ENCODE results near the gene GPR25.

The GPR25 gene

GRCh38 chr1:200873116-200873670, 412 bp downstream of the GPR25 start:
- no peak overlapping the region for H3K4me3 ChIP-seq (ENCODE audit: low read depth, low read length)
- no peak for TF ChIP-seq CTCF (IDR thresholded peaks at IDR 0.05; ENCODE audit: low read depth, low read length)

DNA sequence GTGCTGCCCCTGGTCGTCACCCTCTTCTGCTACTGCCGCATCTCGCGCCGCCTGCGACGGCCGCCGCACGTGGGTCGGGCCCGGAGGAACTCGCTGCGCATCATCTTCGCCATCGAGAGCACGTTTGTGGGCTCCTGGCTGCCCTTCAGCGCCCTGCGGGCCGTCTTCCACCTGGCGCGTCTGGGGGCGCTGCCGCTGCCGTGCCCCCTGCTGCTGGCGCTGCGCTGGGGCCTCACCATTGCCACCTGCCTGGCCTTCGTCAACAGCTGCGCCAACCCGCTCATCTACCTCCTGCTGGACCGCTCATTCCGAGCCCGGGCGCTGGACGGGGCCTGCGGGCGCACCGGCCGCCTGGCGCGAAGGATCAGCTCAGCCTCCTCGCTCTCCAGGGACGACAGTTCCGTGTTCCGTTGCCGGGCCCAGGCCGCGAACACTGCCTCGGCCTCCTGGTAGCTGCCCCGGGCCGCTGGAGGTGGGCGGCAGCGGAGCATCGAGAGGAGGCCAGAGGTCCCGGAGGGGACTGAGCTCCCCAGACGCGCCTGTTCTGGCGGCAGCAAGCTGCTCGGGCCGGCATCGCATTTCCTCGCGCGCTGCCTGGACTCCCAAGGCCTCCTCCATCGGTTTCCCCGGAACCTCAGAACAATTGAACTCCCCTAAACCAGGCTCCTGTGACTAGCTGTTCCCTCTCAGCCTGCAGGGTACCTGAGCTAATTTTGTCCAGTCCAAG, 1.1 kb downstream of the GPR25 start:
- no peak for TF ChIP-seq CTCF (IDR thresholded peaks at IDR 0.05; ENCODE audit: low read depth, low read length)
- no peak overlapping the region for H3K4me3 ChIP-seq (ENCODE audit: low read depth, low read length)

- no peak overlapping the region for H3K4me3 ChIP-seq (ENCODE audit: low read depth, low read length)
- no peak for TF ChIP-seq CTCF (IDR thresholded peaks at IDR 0.05; ENCODE audit: low read depth, low read length)
Measured at GRCh38 chr1:200874694-200875093, 1.9 kb downstream of the GPR25 start.

DNA sequence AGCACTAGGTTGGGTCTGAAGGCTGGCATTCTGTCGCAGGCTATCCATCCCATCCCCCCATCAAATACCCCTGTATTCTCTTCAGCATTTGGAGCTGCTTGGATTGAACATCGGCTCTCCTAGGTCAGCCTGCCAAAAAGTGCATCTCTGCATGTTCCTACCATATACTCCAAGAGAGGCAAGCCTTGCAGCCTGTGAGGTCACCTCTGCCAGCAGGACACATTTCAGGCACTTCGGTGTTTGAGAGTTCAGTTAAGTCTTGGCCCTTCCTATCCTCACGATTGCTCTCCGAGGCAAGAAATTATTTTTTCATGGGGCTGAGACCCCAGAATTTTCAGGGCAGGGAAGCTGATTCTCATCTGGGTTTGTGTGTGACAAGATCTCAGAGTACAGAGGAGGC, 2.6 kb downstream of the GPR25 start:
- H3K4me3 ChIP-seq (ENCODE audit: low read depth, low read length), result no peak overlapping the region
- TF ChIP-seq CTCF (IDR thresholded peaks at IDR 0.05; ENCODE audit: low read depth, low read length), result no peak

DNA sequence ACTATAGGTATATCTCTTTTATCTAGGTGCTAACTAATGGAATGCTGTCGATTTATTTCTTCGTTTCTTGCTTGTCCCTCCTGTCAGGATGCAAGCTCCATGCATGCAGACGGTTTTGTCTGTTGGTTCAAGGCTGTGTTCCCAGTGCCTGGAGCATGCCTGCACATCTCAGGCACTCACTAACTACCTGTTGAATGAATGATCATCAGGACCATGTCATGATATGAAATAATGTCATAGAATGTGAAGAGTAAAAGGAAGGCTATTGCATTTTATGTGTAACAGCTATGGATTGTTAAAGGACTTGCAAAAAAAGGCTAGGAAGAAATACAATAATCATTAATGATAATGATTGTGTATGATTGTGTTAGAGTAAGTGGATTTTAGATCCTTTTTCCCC, 4.2 kb downstream of the GPR25 start:
- H3K4me3 ChIP-seq (ENCODE audit: low read depth, low read length), result no peak overlapping the region
- no peak for TF ChIP-seq CTCF (IDR thresholded peaks at IDR 0.05; ENCODE audit: low read depth, low read length)

DNA sequence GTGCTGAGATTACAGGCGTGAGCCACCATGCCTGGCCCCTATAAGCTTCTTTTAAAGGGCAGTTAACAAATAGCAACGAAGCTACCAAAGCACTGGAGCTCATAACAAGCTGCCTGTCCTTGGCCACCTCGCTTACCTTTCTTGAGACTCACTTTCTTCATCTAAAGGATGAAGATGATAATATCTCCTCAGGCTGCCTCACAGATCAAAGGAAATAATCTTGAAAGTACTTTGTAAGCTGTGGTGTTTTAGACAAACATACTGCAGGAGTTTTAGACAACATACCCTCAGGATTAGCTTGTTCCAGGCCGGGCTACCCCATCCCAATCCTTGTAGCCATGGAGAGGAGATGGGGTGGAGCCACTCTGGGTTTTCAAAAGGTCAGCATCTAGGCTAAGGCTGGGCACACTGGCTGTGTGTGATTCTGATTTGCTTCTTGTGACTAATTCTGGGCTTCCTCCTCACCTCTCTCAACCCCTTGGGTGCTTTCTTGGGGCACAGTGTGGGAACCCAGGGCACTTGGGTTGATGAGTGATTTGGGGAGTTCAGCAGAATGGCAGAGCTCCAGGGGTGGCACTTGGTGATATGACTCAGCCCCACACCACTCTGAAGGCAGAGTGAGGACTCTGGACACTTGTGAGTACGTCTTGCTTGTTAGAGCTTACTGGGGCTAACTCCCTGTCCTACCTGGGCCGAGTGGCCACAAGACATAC, 5.2 kb downstream of the GPR25 start:
- TF ChIP-seq CTCF (IDR thresholded peaks at IDR 0.05; ENCODE audit: low read depth, low read length), result no peak

GRCh38 chr1:200880212-200880611, 7.4 kb downstream of the GPR25 start:
- TF ChIP-seq CTCF (IDR thresholded peaks at IDR 0.05; ENCODE audit: low read depth, low read length), result no peak
- no peak overlapping the region for H3K4me3 ChIP-seq (ENCODE audit: low read depth, low read length)

More for the DNA sequence above, 5.2 kb downstream of the GPR25 start:
- no peak overlapping the region for H3K4me3 ChIP-seq (ENCODE audit: low read depth, low read length)

All from WI38 (cell line).